ENCODE data around the gene RFTN1. TPM values are rescaled to one million over a fixed set of nuclear protein-coding genes. Genes with fewer than 3 reads are reported as not detected.

RFTN1 gene
- total RNA-seq, 1 experiment from 2014 or later, result 2.2 TPM

- Mint-ChIP-seq H3K36me3 (ENCODE audit: insufficient read depth in 1 of 3, low read depth in 3 of 3) (no peaks in the 10 kb centered on the region), H3K4me3 (no peak overlapping the region), H3K27ac (no peak overlapping the region; a peak in 1 of 7 replicates), H3K27me3 (ENCODE audit: low read depth) (no peaks in the 10 kb centered on the region), H3K4me1 (no peaks in the 10 kb centered on the region), H3K9me3 (no peaks in the 10 kb centered on the region)
- Histone ChIP-seq H2AFZ (ENCODE audit: low read length) (no peak overlapping the region), H2AK5ac (ENCODE audit: insufficient read length, low read length) (no peak overlapping the region), H3K14ac (ENCODE audit: insufficient read depth, low read length) (no peak overlapping the region), H4K20me1 (ENCODE audit: control insufficient read depth, insufficient read depth, insufficient read length) (no peaks in the 10 kb centered on the region), H4K8ac (replicated peaks; ENCODE audit: insufficient read length, low read depth, low read length) (no peak overlapping the region), H4K5ac (ENCODE audit: insufficient read length, low read depth, low read length) (no peak overlapping the region), H4K91ac (ENCODE audit: insufficient read length, low read depth, low read length) (no peak overlapping the region), H3K27ac (ENCODE audit: insufficient read length, low read depth, low read length) (no peak overlapping the region), H3K23ac (ENCODE audit: insufficient read length, low read depth, low read length) (no peak overlapping the region), H2BK20ac (ENCODE audit: low read depth, low read length, poor library complexity, severe bottlenecking) (no peak overlapping the region), H2BK12ac (ENCODE audit: insufficient read length, low read depth, low read length) (no peak overlapping the region), H3K4me1 (ENCODE audit: insufficient read depth, low read length) (no peaks in the 10 kb centered on the region), H2BK120ac (ENCODE audit: low read depth, low read length, poor library complexity, severe bottlenecking) (no peak overlapping the region), H3K27me3 (ENCODE audit: insufficient read depth, low read length) (no peaks in the 10 kb centered on the region), H3K9ac (ENCODE audit: extremely low read depth, insufficient read length, low read length) (no peak overlapping the region), H3K4me2 (ENCODE audit: insufficient read depth, insufficient read length, low read length) (no peak overlapping the region), H3K56ac (ENCODE audit: insufficient read length, low read depth, low read length) (no peak overlapping the region), H2BK5ac (ENCODE audit: insufficient read length, low read length) (no peak overlapping the region), H3K79me2 (ENCODE audit: insufficient read depth, low read length) (no peaks in the 10 kb centered on the region), H3T11ph (ENCODE audit: low read length) (no peak overlapping the region), H3K4ac (ENCODE audit: low read depth, low read length) (no peak overlapping the region), H3K18ac (ENCODE audit: insufficient read length, low read depth, low read length) (no peak overlapping the region), H3K23me2 (ENCODE audit: insufficient read length, low read depth, low read length, poor library complexity, severe bottlenecking) (no peaks in the 10 kb centered on the region), H2BK15ac (ENCODE audit: low read depth, low read length) (no peak overlapping the region), H3K9me3 (ENCODE audit: control insufficient read depth, low read depth, low read length) (no peaks in the 10 kb centered on the region), H3K79me1 (ENCODE audit: insufficient read depth, low read depth, low read length, poor library complexity, severe bottlenecking) (no peaks in the 10 kb centered on the region)
- TF ChIP-seq CTCF (conservative IDR thresholded peaks at IDR 0.05), result no peak
- no peak for DNase-seq
- WGBS (ENCODE audit: extremely low coverage, insufficient read length, low lambda C conversion rate), result no CpG with 5 or more reads among the region's 4 CpGs
Measured at GRCh38 chr3:16439163-16439847, 74.2 kb downstream of the RFTN1 start.
